CD4-positive, alpha-beta T cell treated with Interleukin-4 for 1 hour (primary cell): ENCODE data around the gene KNG1.
"Not testable (repeated sequence)": the region's sequence is repeated elsewhere in the genome, so short reads cannot be mapped to it uniquely, and the experiment has no call there.

ENCODE experiments used
- DNase-seq, 2 donors: peaks; one replicate each; pipeline ENCODE4 v3.0.0-alpha.2; 2020 to 2022

Gene KNG1

DNA sequence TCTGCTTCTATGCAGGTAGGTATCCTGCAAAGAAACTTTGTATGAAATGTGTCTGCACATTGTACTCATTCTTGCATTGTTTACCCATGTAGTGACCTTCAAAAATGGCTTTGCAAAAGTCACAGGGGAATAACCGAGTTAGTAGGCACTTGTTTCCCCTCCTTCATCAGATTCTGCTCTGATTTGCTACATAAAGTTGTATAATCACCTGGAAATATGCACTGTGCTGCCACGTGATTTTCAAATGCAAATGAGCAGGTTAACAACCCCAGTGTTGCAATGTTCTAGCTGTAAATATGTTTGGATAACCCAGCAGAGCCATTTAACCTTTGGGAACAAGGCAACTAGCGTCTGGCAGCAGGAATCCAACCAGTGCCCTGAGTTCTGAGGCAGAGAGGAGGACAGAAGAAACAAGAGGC, at the start of gene KNG1:
TSS of gene KNG1 (plus strand) at position 321 of the 419 bp plus-strand sequence. CDS start 184 bp downstream, outside the sequence.
- DNase-seq: no peak

GRCh38 chr3:186668426-186668825, 48.7 kb upstream of the KNG1 start:
- DNase-seq: no peak

- no peak for DNase-seq
Observed at GRCh38 chr3:186669378-186670084, 47.6 kb upstream of the KNG1 start.

DNA sequence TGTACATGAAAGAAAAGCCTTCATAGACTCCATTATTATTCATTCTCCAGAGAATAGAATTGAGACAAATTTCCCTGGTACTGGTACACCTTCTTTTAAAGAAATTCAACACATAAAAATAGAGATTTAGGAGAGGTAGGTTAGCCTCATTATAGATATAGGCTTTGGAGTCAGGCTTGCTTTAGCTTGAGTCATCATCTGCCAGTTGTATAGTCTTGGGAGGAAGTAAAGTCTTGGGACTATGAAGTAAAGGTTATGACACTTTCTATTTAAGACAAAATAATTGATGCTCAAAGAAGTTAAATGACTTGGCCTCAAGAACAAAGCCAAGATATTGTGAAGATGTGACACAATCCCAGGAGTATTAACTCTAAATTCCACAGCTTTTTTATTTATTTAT, 47.0 kb upstream of the KNG1 start:
- no peak for DNase-seq

GRCh38 chr3:186671051-186671450, 46.1 kb upstream of the KNG1 start:
- DNase-seq: no peak

DNA sequence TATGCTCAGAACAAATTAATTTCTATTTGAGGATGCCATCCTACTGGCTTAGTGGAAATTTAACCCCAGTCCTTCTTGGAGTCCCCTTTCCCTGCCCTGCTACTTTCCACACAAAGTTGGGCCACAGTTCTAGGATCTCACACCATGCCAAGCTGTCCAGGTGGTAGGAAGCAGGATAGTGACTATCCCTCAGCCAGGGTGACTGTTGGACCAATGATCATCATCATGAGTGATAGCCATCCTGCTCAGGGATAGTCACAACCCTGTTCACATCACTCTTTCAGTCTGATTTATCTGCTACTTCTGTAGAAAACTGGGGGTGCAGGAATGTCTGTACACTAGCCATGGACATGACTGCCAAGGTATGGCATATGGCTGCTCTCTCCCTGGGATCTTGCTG, 38.6 kb upstream of the KNG1 start:
- DNase-seq: no peak

DNA sequence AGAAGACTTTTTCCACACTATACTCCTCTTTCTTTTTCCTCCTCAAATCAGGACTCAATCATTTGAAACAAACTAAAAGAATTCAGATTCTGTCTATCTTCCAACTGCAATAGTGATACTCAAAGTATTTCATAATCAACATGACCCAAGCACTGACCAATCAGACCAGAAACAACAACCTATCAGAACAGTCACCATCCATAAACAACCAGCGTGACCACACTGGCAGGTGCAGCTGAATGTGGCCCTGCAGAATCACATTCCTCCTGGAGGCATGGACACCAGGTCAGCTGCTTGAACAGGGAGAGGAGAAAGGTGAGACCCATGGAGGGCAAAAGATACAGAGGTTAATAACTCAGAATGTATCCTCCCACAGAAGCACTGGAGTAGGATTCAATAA, 38.0 kb upstream of the KNG1 start:
- no peak for DNase-seq

DNA sequence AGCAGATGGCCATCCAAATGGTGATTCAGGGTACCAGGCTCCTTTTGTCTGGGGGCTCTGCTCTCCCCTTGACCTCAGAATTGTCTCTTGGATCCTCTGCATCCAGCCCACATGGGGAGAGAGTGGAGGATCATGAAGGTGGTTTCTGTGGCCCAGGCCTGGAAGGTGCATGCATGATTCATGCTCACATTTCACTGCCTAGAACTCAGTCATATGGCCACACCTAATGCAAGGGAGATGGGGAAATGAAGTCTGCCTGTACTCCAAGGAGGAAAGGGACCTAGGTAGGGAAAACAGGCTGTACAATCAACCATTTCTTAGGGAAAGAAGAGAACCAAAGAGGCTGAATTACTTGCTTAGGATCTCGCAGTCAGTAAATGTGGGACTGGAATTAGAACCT, 36.3 kb upstream of the KNG1 start:
- DNase-seq: no peak

DNA sequence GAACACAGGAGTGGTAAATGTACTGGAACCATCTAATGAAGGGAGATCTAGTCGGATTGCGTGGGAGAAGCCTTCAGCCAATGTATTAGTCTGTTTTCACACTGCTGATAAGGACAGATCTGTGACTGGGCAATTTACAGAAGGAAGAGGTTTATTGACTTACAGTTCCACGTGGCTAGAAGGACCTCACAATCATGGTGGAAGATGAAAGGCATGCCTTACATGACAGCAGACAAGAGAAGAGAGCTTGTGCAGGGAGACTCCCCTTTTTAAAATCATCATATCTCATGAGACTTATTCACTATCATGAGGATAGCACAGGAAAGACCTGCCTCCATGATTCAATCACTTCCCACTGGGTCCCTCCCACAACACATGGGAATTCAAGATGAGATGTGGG, 34.3 kb upstream of the KNG1 start:
- no peak for DNase-seq

GRCh38 chr3:186683979-186684378, 33.2 kb upstream of the KNG1 start:
- DNase-seq: no peak

- peak in 1 of 2 donors; percentile 5 for DNase-seq
Observed at GRCh38 chr3:186686475-186686874, 30.7 kb upstream of the KNG1 start.

DNA sequence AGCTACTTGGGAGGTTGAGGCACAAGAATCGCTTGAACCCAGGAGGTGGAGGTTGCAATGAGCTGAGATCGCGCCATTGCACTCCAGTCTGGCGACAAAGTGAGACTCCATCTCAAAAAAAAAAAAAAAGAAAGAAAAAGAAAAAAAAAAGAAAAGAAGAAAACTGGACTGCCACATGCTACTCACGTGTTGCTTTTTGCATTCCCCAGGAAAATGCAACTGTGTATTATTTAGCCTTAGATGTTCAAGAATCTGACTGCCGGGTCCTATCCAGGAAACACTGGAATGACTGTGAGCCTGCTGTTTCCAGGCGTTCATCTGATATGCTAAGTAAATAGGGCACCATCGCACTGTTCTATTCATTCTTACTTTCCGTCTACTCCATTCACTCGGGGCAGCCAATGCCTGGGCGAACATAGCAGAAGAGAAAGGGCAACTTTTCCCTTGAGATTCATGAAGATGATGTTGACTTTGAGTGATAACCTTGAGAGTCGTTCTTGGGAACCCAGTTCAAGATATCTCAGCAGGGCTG, 30.0 kb upstream of the KNG1 start:
- DNase-seq: no peak

- not testable (repeated sequence) for DNase-seq
Observed at GRCh38 chr3:186690304-186690703, 26.9 kb upstream of the KNG1 start.

- DNase-seq: no peak
Observed at GRCh38 chr3:186691676-186692075, 25.5 kb upstream of the KNG1 start.

DNA sequence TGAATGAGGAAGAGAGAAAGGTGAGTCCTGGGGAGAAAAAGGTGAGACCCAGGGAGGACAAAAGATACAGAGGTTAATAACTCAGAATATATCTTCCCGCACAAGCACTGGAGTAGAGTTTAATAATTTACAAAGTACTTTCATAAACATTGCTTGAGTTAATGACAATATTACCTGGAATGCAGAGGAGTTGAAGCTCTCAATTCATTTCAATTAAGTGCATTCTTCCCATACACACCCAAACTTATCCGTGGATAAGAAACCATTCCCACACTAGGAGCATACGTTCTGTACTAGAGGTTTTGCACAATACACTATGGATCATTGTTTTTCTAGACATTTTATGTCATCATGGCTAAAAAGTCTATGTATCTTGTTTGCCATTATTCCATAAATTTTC, 23.3 kb upstream of the KNG1 start:
- DNase-seq: no peak

GRCh38 chr3:186694288-186695032, 22.7 kb upstream of the KNG1 start:
- no peak for DNase-seq

DNA sequence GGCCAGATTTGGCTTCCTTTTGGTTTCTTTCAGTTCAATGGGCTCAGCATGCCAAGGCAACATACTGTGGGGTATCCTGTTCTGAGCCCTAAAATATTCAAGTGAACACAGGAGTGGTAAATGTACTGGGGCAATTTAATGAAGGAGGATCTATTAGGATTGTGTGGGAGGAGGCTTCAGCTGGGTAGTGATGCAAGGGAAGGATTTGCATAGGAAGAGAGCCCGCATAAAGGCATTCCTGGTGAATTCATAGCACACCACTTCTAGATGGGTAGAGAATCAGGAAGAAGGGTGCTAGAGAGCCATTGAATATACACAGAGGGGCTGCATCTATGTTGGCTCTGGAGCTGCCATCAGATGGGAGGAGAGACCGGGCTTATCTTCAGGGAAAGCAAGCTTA, 20.6 kb upstream of the KNG1 start:
- no peak for DNase-seq

DNA sequence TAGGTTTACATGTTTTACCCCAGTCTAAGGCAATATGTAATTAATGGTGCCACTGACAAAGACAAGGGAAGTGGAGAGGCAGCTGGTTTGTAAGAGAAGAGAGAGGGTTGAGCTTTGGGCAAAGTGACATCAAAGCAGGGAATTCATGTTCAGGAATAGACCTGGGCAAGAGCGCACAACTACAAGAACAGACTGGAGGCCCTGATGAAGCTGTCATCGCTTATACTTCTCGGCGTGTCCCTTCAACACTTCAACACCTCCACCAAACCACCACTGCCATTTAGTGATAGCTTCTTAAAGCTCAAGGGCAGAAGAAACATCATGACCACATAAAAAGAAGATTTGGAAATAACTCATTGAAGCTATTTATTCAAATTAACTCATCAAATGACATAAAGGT, 19.6 kb upstream of the KNG1 start:
- no peak for DNase-seq

DNA sequence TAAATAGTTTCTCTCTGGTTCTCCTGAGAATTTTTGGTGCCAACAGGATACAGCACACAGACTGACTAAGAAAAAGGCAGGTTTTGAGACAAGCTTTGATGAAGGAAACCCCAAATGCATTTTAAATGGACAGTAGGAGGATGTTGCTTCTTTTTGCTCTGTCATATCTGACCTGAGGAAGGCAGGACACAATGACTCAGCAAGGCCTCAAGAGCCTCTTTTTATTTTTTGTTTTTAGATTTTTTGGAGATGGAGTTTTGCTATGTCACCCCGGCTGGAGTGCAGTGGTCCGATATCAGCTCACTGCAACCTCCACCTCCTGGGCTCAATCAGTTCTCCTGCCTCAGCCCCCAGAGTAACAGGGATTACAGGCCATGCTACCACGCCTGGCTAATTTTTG, 16.9 kb upstream of the KNG1 start:
- DNase-seq: no peak

DNA sequence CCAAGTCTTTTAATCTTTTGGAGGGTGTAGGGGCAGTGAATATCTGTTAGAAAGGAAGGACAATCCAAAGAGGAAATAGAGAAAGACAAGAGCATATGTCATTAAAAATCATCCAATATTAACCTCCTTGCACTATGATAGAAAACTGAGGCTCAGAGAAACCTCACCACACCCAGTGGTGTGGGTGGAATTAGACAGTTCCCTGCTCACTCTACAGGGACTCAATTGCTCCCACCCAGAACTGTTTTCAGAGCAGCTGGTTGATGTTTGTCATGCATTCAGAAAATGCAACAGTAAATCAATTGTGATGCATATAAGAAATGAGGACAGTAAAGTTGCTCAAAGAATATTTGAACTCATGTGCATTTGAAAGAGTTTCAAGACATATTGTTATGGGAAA, 14.7 kb upstream of the KNG1 start:
- not testable (repeated sequence) for DNase-seq

DNA sequence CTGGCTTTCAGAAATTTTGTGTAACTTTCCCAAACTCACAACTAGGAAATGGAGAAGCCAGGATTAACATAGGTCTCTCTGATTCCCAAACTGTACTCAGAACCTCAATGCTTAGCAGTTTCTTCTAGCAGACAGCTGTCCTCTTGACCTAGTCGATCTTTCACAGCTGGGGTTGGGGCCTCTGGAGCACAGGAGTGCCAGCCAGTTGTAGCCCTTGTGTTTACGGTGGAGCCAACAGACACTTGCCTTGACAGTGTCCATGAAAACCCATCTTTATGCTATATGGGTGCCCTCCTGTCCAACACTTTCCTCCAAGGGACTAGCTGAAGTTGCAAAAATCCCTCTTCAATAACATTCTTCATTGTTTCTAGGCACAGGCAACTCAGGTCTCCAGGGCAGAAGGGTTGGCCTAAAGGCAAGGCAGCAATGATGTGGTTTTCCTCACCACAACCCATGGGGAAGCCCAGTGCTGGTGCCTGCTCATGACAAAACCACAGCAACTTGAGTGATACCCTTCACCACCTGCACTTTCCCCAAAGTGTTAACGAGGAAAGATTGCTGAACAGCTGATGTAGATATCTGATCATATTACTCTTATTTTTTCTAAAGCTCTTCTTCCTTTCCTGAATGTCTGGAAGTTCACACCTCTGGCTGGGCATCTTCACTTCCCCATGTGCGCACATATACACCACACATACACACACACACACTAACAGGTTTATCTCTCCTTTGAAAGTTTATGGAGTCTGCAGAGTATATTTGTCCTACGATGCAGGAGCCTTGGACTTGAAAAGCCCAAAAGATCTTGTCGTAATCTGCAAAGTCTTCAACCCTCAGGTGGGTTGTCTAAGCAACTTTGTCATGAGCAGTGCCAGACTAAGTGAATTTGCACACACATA, 11.0 kb upstream of the KNG1 start:
- peak; percentile 36 to 65 for DNase-seq

DNA sequence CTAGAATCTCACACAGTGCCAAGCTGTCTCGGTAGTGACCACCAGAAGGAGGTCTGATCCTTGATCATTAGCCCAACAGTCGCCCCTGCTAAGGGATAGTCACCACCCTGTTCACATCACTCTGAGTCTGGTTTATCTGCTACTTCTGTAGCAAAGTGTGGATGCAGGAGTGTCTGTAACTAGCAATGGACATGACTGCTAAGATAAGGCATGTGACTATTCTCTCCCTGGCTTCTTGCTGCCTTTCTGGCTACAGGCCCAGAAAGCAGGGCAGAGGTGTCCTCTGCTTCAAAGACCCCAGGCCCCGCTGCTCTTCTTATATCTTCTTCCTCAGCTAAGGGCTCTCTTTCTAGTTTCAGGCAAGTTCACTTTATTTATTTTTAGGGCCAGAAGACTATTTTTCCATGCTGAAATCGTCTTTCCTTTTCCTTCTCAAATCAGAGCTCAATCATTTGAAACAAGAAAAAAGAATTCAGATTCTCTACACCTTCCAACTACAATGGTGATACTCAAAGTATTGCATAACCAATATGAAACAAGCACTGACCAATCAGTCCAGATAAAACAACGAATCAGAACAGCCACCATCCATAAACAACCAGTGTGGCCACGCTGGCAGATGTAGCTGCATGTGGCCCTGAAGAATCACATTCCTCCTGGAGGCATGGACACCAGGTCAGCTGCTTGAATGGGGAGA, 8.0 kb upstream of the KNG1 start:
- no peak for DNase-seq

GRCh38 chr3:186710694-186711093, 6.5 kb upstream of the KNG1 start:
- DNase-seq: not testable (repeated sequence)
